GM10847 (cell line): ENCODE results near the gene CRADD.

Experiments
- POLR2A ChIP-seq: IDR thresholded peaks from 2 replicates; pipeline ENCODE4 v1.6.1; 2011; ENCODE audit not compliant: insufficient read length; ENCODE audit errors: extremely low read depth

CRADD gene

GRCh38 chr12:93663729-93664084, 13.5 kb upstream of the CRADD start:
- no peak for TF ChIP-seq POLR2A

- no peak for TF ChIP-seq POLR2A
Observed at GRCh38 chr12:93664573-93665138, 12.5 kb upstream of the CRADD start.

GRCh38 chr12:93667672-93668071, 9.5 kb upstream of the CRADD start:
- no peak for TF ChIP-seq POLR2A

- no peak for TF ChIP-seq POLR2A
Observed at GRCh38 chr12:93668919-93669418, 8.2 kb upstream of the CRADD start.

GRCh38 chr12:93669452-93669851, 7.7 kb upstream of the CRADD start:
- TF ChIP-seq POLR2A = no peak

GRCh38 chr12:93670104-93670503, 7.1 kb upstream of the CRADD start:
- no peak for TF ChIP-seq POLR2A

GRCh38 chr12:93671044-93671443, 6.1 kb upstream of the CRADD start:
- TF ChIP-seq POLR2A = no peak

- TF ChIP-seq POLR2A = no peak
Observed at GRCh38 chr12:93673084-93673483, 4.1 kb upstream of the CRADD start.

GRCh38 chr12:93674386-93674785, 2.8 kb upstream of the CRADD start:
- no peak for TF ChIP-seq POLR2A

GRCh38 chr12:93676408-93677194, 574 bp upstream of the CRADD start:
- no peak for TF ChIP-seq POLR2A

- TF ChIP-seq POLR2A = no peak
Observed at GRCh38 chr12:93678779-93679178, 1.6 kb downstream of the CRADD start.

- TF ChIP-seq POLR2A = no peak
Observed at GRCh38 chr12:93679308-93679925, 2.2 kb downstream of the CRADD start.

GRCh38 chr12:93680006-93680405, 2.8 kb downstream of the CRADD start:
- TF ChIP-seq POLR2A = no peak

GRCh38 chr12:93682846-93683261, 5.7 kb downstream of the CRADD start:
- no peak for TF ChIP-seq POLR2A

GRCh38 chr12:93683410-93683809, 6.2 kb downstream of the CRADD start:
- no peak for TF ChIP-seq POLR2A

- no peak for TF ChIP-seq POLR2A
Observed at GRCh38 chr12:93684716-93685115, 7.5 kb downstream of the CRADD start.
